Karpas-422 (cell line): Measurements from ENCODE around the gene SLMAP. TPM values are rescaled to one million over a fixed set of nuclear protein-coding genes. Genes with fewer than 3 reads are reported as not detected.

ENCODE experiments used
- DNase-seq: peaks from one replicate; pipeline ENCODE4 v3.0.0-alpha.2; 2015
- H2AFZ ChIP-seq: fragments of 200-600 bp; sonication (generic); 2 replicates; pipeline ENCODE4 v1.6.1; 2014; ENCODE audit warnings: antibody characterized with exemption, low read length, mixed read lengths
- H3K27ac ChIP-seq: fragments of 200-600 bp; sonication (generic); 2 replicates; pipeline ENCODE4 v1.5.1; 2014; ENCODE audit warnings: mild to moderate bottlenecking, low read length, moderate library complexity
- H3K27me3 ChIP-seq: fragments of 200-600 bp; sonication (generic); 2 replicates; pipeline ENCODE4 v1.6.1; 2014; ENCODE audit warnings: low read length, mixed read lengths
- H3K36me3 ChIP-seq: fragments of 200-600 bp; sonication (generic); 2 replicates; pipeline ENCODE4 v1.6.1; 2014; ENCODE audit warnings: low read length, mixed read lengths; ENCODE audit not compliant: insufficient read depth
- H3K4me1 ChIP-seq: fragments of 200-600 bp; sonication (generic); 2 replicates; pipeline ENCODE4 v1.6.1; 2014; ENCODE audit warnings: mild to moderate bottlenecking, low read length, mixed read lengths
- H3K4me2 ChIP-seq: fragments of 200-600 bp; sonication (generic); 2 replicates; pipeline ENCODE4 v1.6.1; 2014; ENCODE audit warnings: low read length, low read depth, mild to moderate bottlenecking; ENCODE audit not compliant: poor library complexity, severe bottlenecking
- H3K4me3 ChIP-seq: fragments of 200-600 bp; sonication (generic); 2 replicates; pipeline ENCODE4 v1.5.1; 2014; ENCODE audit warnings: mild to moderate bottlenecking, antibody characterized with exemption, low read length, mixed read lengths
- H3K79me2 ChIP-seq: fragments of 200-600 bp; sonication (generic); 2 replicates; pipeline ENCODE4 v1.6.1; 2014; ENCODE audit warnings: mild to moderate bottlenecking, low read length, mixed read lengths
- H3K9ac ChIP-seq: fragments of 200-600 bp; sonication (generic); 2 replicates; pipeline ENCODE4 v1.6.0; 2014; ENCODE audit warnings: low read length
- H3K9me2 ChIP-seq: fragments of 200-600 bp; sonication (generic), shearing (Covaris generic); replicated peaks from 2 replicates; pipeline ENCODE4 v1.6.0; 2014; ENCODE audit warnings: mild to moderate bottlenecking, low read length, moderate library complexity; ENCODE audit not compliant: insufficient read depth
- H3K9me3 ChIP-seq: fragments of 300-700, 200-600 bp; sonication (generic); 2 replicates; pipeline ENCODE4 v1.6.1; 2014; ENCODE audit warnings: low read length, mixed read lengths
- H4K20me1 ChIP-seq: fragments of 200-600 bp; sonication (generic); 2 replicates; pipeline ENCODE4 v1.6.1; 2014; ENCODE audit warnings: mild to moderate bottlenecking, antibody characterized with exemption, low read length, low read depth; ENCODE audit not compliant: insufficient read depth
- total RNA-seq: library from RNA; depleted of rRNA; stranded (reverse); fragments of >200 nt; shearing (Covaris generic); gene quantifications from 2 replicates; pipeline ENCODE4 v1.2.3, GENCODE V29; 2014; ENCODE audit warnings: low replicate concordance

The SLMAP gene
- total RNA-seq, 1 experiment from 2014 or later = 63.6 TPM

DNA sequence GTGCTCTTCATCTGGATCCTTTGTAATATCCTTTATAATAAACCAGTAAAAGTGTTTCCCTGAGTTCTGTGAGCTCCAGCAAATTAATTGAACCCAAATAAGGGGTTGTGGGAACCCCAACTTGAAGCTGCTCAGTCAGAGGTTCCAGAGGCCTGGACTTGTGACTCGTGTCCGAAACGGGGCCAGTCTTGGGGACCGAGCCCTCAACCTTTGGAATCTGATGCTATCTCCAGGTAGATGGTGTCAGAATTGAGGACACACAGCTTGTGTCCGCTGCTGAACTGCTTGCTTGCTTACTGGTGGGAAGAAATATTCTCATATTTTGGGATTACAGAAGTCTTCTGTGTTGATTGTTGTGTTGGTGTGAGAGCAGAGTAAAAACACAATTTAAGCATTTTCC is 212.4 kb downstream of the SLMAP start:
- Histone ChIP-seq H3K36me3 (no peaks in the 10 kb centered on the region), H3K4me1 (no peaks in the 10 kb centered on the region), H3K27me3 (no peaks in the 10 kb centered on the region), H3K27ac (no peak overlapping the region), H3K9me3 (no peaks in the 10 kb centered on the region), H3K9me2 (no peaks in the 10 kb centered on the region), H3K9ac (no peak overlapping the region), H2AFZ (no peak overlapping the region), H3K79me2 (no peaks in the 10 kb centered on the region), H3K4me2 (no peak overlapping the region), H3K4me3 (no peak overlapping the region), H4K20me1 (no peaks in the 10 kb centered on the region)
- DNase-seq = no peak

DNA sequence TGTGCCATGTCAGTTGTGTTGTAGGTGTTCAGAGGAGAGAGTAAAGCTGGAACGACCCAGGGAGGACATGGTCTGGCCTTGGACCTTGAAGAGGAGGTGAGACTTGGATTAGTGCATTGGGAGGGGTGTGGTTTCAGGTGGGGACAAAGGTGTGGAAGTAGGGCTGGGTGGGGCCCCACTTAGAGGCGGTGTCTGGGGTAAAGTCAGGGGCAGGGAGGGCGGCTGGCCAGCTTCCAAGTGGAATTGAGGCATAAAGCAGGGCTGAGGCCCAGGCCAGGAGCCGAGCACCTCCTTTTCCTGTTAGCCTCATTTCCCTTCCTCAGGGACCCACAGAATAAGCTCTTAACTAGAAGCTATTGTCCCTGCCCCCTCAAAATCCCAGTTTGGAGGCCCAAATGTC is 215.9 kb downstream of the SLMAP start:
- Histone ChIP-seq H4K20me1 (no peaks in the 10 kb centered on the region), H3K9me2 (no peaks in the 10 kb centered on the region), H3K4me1 (no peaks in the 10 kb centered on the region), H3K27ac (no peak overlapping the region), H3K36me3 (no peaks in the 10 kb centered on the region), H3K79me2 (no peaks in the 10 kb centered on the region), H3K4me2 (no peak overlapping the region), H3K4me3 (no peak overlapping the region), H3K9ac (no peak overlapping the region), H3K9me3 (no peaks in the 10 kb centered on the region), H2AFZ (no peak overlapping the region), H3K27me3 (no peaks in the 10 kb centered on the region)
- DNase-seq = no peak

- no peaks in the 10 kb centered on the region for H3K27me3 ChIP-seq
- H4K20me1 ChIP-seq = no peaks in the 10 kb centered on the region
- no peak overlapping the region for H3K4me2 ChIP-seq
- H3K4me1 ChIP-seq = no peaks in the 10 kb centered on the region
- no peaks in the 10 kb centered on the region for H3K9me3 ChIP-seq
- DNase-seq = no peak
- H3K79me2 ChIP-seq = no peaks in the 10 kb centered on the region
- H3K9me2 ChIP-seq = no peaks in the 10 kb centered on the region
- H3K9ac ChIP-seq = no peak overlapping the region
- H3K36me3 ChIP-seq = no peaks in the 10 kb centered on the region
- no peak overlapping the region for H2AFZ ChIP-seq
- H3K4me3 ChIP-seq = no peak overlapping the region
- no peak overlapping the region for H3K27ac ChIP-seq
Observed at GRCh38 chr3:57972531-57973111, 216.5 kb downstream of the SLMAP start.

- H3K4me2 ChIP-seq = no peak overlapping the region
Observed at GRCh38 chr3:57973715-57974477, 217.8 kb downstream of the SLMAP start.

GRCh38 chr3:57974796-57975388 is 218.8 kb downstream of the SLMAP start:
- Histone ChIP-seq H3K27me3 (no peaks in the 10 kb centered on the region), H4K20me1 (no peaks in the 10 kb centered on the region), H3K9me2 (no peaks in the 10 kb centered on the region), H3K4me2 (no peak overlapping the region), H3K9ac (no peak overlapping the region), H3K4me1 (no peaks in the 10 kb centered on the region), H3K79me2 (no peaks in the 10 kb centered on the region), H3K9me3 (no peaks in the 10 kb centered on the region), H3K36me3 (no peaks in the 10 kb centered on the region), H3K27ac (no peak overlapping the region), H3K4me3 (no peak overlapping the region), H2AFZ (no peak overlapping the region)
- no peak for DNase-seq

More at GRCh38 chr3:57973715-57974477, 217.8 kb downstream of the SLMAP start:
- no peaks in the 10 kb centered on the region for H3K79me2 ChIP-seq
- H3K27me3 ChIP-seq = no peaks in the 10 kb centered on the region
- no peaks in the 10 kb centered on the region for H3K9me3 ChIP-seq
- H3K9me2 ChIP-seq = no peaks in the 10 kb centered on the region
- H2AFZ ChIP-seq = no peak overlapping the region
- H4K20me1 ChIP-seq = no peaks in the 10 kb centered on the region
- no peak for DNase-seq
- no peaks in the 10 kb centered on the region for H3K4me1 ChIP-seq
- no peaks in the 10 kb centered on the region for H3K36me3 ChIP-seq
- H3K9ac ChIP-seq = no peak overlapping the region
- H3K27ac ChIP-seq = no peak overlapping the region
- H3K4me3 ChIP-seq = no peak overlapping the region

DNA sequence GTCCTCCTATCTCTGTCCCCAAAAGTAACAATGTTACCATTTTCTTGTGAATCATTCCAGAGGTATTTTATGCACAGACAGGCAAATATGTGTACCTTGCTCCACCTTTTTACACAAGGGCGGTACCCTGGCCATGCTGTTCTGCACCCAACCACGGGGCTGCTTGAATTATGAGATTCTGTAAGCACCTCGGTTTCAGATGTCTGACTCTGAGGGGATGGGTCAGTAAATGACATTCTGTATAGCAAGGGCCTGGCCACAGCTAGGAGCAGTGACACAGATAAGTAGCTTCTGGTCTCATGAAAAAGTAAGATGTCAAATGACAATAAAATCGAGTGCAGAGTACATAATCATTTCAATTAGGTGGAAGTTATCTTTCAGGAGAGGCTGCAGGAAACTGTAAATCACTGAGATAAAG is 221.7 kb downstream of the SLMAP start:
- no peaks in the 10 kb centered on the region for H3K9me2 ChIP-seq
- no peaks in the 10 kb centered on the region for H3K79me2 ChIP-seq
- no peak overlapping the region for H3K4me2 ChIP-seq
- H3K27ac ChIP-seq = no peak overlapping the region
- no peaks in the 10 kb centered on the region for H3K27me3 ChIP-seq
- H3K9me3 ChIP-seq = no peaks in the 10 kb centered on the region
- H3K36me3 ChIP-seq = no peaks in the 10 kb centered on the region
- H3K4me1 ChIP-seq = peaks cover 5% of the 10 kb centered on the region
- H3K4me3 ChIP-seq = no peak overlapping the region
- no peak overlapping the region for H3K9ac ChIP-seq
- no peaks in the 10 kb centered on the region for H4K20me1 ChIP-seq
- DNase-seq = no peak
- no peak overlapping the region for H2AFZ ChIP-seq

DNA sequence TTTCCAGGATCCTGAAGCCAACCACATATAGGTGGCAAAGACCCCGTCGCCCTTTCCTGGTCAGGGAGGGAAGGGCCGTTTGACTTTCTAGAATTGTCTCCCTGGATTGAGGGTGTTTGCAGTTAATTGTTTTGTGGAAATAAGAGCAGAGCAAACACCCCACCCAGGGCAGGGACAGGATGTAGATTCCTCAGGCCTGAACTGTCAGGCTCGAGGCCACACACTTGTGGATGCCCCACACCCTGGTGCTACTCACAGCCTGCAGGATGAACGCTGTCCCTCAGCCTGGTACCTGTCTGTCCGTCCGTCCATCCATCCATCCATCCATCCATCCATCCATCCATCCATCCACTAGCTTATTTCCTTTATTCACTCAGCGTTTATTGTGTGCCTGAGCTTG is 222.2 kb downstream of the SLMAP start:
- H3K79me2 ChIP-seq = no peaks in the 10 kb centered on the region
- H3K27ac ChIP-seq = no peak overlapping the region
- H3K36me3 ChIP-seq = no peaks in the 10 kb centered on the region
- DNase-seq = no peak
- H3K9me2 ChIP-seq = no peaks in the 10 kb centered on the region
- H3K4me3 ChIP-seq = no peak overlapping the region
- H4K20me1 ChIP-seq = no peaks in the 10 kb centered on the region
- no peak overlapping the region for H2AFZ ChIP-seq
- no peaks in the 10 kb centered on the region for H3K27me3 ChIP-seq
- H3K9me3 ChIP-seq = no peaks in the 10 kb centered on the region
- no peak overlapping the region for H3K9ac ChIP-seq
- peaks cover 10% of the 10 kb centered on the region for H3K4me1 ChIP-seq
- H3K4me2 ChIP-seq = no peak overlapping the region
